Left renal cortex interstitium (tissue), 4 donors: ENCODE results near the gene NUDT9. TPM values are rescaled to one million over a fixed set of nuclear protein-coding genes. Genes with fewer than 3 reads are reported as not detected.
"Not testable (repeated sequence)": the region's sequence is repeated elsewhere in the genome, so short reads cannot be mapped to it uniquely, and the experiment has no call there.

Experiments
- DNase-seq, 4 donors: peaks; one replicate each; pipeline ENCODE4 v3.0.0-alpha.2; 2013; ENCODE audit warnings: low read depth in 4 of 4, low spot score in 2 of 4, missing footprints in 1 of 4
- polyA plus RNA-seq, 4 donors: library from polyadenylated mRNA; unstranded; fragments of 120-200 nt; gene quantifications; one replicate each; pipeline ENCODE4 v1.2.1, GENCODE V29; 2013; ENCODE audit not compliant: insufficient read length in 4 of 4

The NUDT9 gene
- polyA plus RNA-seq, 4 donors: 61.5 to 69.6 (median 66.6) TPM

- DNase-seq: no peak
Measured at GRCh38 chr4:87406462-87406861, 15.9 kb upstream of the NUDT9 start.

DNA sequence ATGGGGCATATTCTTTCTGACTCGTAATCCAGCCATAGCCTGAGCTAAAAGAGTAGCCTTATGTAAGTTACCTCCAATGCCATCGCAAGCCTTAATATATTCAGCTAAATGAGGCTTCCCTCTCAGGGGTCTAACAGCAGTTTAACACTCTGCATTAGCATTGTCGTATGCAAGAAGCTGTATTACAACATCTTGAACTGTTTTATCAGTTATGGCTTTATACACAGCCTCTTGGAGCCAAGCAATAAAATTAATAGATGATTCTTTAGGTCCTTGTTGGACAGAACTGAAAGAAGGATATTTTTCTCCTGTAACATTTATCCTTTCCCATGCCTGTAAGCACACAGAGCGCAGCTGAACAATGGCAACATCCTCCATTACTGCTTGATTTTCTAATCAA is 15.5 kb upstream of the NUDT9 start:
- DNase-seq: not testable (repeated sequence)

DNA sequence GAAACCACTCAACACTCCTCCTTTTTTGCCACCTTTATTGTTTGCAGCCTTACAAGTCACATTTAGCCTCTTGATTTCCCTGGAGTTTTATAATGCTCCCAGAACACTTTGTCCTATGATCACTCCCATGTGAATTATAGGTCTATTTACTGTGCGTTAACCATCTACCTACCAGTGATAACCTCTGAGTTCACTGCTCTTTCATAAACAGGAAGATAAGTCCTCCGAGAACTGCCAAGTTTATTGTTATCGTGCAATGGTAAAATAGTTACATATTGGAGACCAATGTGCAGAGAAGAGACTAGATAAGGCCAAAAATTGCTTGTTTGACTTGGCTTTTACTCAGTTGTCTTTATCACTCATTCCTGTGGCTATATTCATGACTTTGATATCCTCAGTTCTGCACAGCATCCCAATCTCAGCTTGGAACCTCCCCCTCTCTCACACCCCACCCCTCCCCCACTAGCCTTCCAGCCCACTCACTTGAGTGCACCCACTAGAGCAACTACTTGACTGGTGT is 12.9 kb upstream of the NUDT9 start:
- no peak for DNase-seq

GRCh38 chr4:87410157-87410556 is 12.2 kb upstream of the NUDT9 start:
- no peak for DNase-seq

DNA sequence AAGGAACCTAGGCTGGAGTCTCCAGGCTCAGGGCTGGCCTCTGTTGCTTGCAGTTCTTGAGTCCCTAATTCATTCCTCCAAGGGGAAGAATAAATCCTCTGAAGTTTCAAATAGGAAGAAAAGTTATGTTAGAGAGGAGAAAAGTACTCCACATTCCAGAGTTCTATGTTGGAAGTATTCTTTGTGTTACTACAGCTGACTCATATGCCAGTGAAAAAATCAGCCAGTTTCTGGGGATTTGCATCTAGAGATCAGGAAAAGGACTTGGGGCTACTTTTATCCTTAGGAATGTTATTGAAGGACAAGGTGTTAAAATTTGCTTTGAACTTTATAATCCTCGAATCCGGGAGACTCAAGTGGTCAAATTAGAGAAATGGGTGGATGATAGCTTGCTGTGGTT is 11.7 kb upstream of the NUDT9 start:
- no peak for DNase-seq

GRCh38 chr4:87414816-87415215 is 7.6 kb upstream of the NUDT9 start:
- no peak for DNase-seq

DNA sequence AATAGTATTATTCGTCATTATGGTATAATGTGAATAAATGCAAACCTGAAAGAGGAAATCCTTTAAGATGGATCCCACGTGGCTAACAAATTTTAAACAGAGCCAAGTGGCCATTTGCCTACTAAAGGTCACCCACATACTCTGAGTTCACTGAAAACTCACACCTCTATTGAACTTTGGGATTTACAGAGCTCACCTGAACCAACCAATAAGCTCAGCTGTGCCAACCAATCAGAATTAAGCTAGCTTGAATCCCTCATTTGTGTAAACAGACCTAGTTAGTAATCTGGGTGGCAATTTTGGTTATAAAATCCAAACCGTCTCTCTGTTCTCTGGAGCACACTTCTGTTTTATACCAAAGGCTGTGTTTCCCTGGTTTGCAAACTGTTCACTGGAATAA is 5.4 kb upstream of the NUDT9 start:
- no peak for DNase-seq

DNA sequence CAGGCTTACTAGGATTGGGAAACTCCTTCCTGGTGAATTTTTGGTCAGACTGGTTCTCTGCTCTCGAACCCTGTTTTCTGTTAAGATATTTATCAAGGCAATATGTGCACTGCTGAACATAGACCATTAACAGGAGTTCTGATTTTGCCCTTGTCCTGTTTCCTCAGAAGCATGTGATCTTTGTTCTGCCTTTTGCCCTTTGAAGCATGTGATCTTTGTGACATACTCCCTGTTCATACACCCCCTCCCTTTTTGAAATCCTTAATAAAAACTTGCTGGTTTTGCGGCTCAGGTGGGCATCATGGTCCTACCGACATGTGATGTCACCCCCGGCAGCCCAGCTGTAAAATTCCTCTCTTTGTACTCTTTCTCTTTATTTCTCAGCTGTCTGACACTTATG is 4.0 kb upstream of the NUDT9 start:
- DNase-seq: not testable (repeated sequence)

- peak in 2 of 4 donors; percentile 29 to 39 for DNase-seq
Measured at GRCh38 chr4:87419578-87420249, 2.7 kb upstream of the NUDT9 start.

GRCh38 chr4:87420276-87420830 is 2.0 kb upstream of the NUDT9 start:
- peak in 2 of 4 donors; percentile 19 to 31 for DNase-seq

- DNase-seq: no peak
Measured at GRCh38 chr4:87423317-87424098, 1.1 kb downstream of the NUDT9 start.

GRCh38 chr4:87424099-87424543 is 1.7 kb downstream of the NUDT9 start:
- peak in 1 of 4 donors; percentile 33 for DNase-seq

GRCh38 chr4:87425711-87426110 is 3.3 kb downstream of the NUDT9 start:
- no peak for DNase-seq

- no peak for DNase-seq
Measured at GRCh38 chr4:87426865-87427517, 4.6 kb downstream of the NUDT9 start.

DNA sequence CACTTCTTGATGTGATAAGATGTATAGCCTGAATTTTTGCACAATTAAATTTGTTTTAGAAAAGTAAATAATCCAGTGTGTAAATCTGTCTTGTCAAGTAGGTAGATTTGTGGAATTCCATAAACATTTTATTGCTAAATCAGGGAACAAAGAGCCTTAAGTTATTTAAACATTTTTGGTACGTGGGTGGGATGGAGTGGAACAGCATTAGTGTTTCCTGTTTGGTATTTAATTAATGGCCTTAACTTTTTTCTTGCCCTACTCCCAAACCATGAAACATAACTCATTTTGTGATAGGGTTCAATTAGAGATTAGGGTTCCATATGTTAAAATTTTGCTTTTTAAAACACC is 5.1 kb downstream of the NUDT9 start:
- DNase-seq: peak in 2 of 4 donors; percentile 29 to 34

GRCh38 chr4:87428979-87429378 is 6.6 kb downstream of the NUDT9 start:
- no peak for DNase-seq

GRCh38 chr4:87430038-87430437 is 7.7 kb downstream of the NUDT9 start:
- no peak for DNase-seq

- no peak for DNase-seq
Measured at GRCh38 chr4:87433342-87433741, 11.0 kb downstream of the NUDT9 start.

GRCh38 chr4:87442889-87443288 is 20.5 kb downstream of the NUDT9 start:
- DNase-seq: no peak

- no peak for DNase-seq
Measured at GRCh38 chr4:87444741-87445140, 22.4 kb downstream of the NUDT9 start.

GRCh38 chr4:87445964-87446363 is 23.6 kb downstream of the NUDT9 start:
- DNase-seq: no peak
